IMR-90 (cell line): Measurements from ENCODE around the gene DMAC2.

ENCODE experiments used
- CEBPB ChIP-seq: IDR thresholded peaks from 2 replicates; pipeline ENCODE4 v1.6.1; 2012; ENCODE audit warnings: low read depth, low read length, improper control_type of control experiment
- CTCF ChIP-seq: conservative IDR thresholded peaks from 2 replicates; pipeline ENCODE4 v1.5.1; 2012; ENCODE audit warnings: mild to moderate bottlenecking, low read depth, low read length, improper control_type of control experiment
- MXI1 ChIP-seq: IDR thresholded peaks from 2 replicates; pipeline ENCODE4 v1.6.1; 2012; ENCODE audit warnings: low read depth, mild to moderate bottlenecking, low read length, moderate library complexity, borderline replicate concordance
- POLR2A ChIP-seq: IDR thresholded peaks from 2 replicates; pipeline ENCODE4 v1.6.1; 2012; ENCODE audit warnings: mild to moderate bottlenecking, low read depth, low read length
- USF2 ChIP-seq: fragments of 150-350 bp; IDR thresholded peaks from 2 replicates; pipeline ENCODE4 v1.6.1; 2017; ENCODE audit warnings: mild to moderate bottlenecking, antibody characterized with exemption, low read length, low read depth

- TF ChIP-seq MXI1, result no peak
- no peak for TF ChIP-seq CTCF
- TF ChIP-seq POLR2A, result no peak
- no peak for TF ChIP-seq USF2
- no peak for TF ChIP-seq CEBPB
These were observed 36.9 kb upstream of the DMAC2 start for GRCh38 chr19:41476583-41476982.
